ENCODE results near the gene TUFT1. TPM values are rescaled to one million over a fixed set of nuclear protein-coding genes. Genes with fewer than 3 reads are reported as not detected.

Gene TUFT1
- total RNA-seq, 1 experiment from 2014 or later = 7.9 TPM

- ATAC-seq (no peak), DNase-seq (ENCODE audit: low spot score) (no peak)
- Mint-ChIP-seq H3K27me3 (ENCODE audit: low read depth) (no peaks in the 10 kb centered on the region), H3K27ac (peak overlapping the region; percentile 40), H3K36me3 (0 out of 2 replicates have a peak, but pooled peaks cover under 1% of the 10 kb centered on the region), H3K4me3 (no peak overlapping the region), H3K9me3 (no peaks in the 10 kb centered on the region), H3K4me1 (peaks cover 36% of the 10 kb centered on the region)
- POLR2A ChIA-PET = interaction anchor here (0.7 kb wide), 1 partner anchor 44 kb away, joined by 4 read pairs; no protein-coding TSS in a partner anchor
- TF ChIP-seq, protein P1, sequence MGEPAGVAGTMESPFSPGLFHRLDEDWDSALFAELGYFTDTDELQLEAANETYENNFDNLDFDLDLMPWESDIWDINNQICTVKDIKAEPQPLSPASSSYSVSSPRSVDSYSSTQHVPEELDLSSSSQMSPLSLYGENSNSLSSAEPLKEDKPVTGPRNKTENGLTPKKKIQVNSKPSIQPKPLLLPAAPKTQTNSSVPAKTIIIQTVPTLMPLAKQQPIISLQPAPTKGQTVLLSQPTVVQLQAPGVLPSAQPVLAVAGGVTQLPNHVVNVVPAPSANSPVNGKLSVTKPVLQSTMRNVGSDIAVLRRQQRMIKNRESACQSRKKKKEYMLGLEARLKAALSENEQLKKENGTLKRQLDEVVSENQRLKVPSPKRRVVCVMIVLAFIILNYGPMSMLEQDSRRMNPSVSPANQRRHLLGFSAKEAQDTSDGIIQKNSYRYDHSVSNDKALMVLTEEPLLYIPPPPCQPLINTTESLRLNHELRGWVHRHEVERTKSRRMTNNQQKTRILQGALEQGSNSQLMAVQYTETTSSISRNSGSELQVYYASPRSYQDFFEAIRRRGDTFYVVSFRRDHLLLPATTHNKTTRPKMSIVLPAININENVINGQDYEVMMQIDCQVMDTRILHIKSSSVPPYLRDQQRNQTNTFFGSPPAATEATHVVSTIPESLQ (CRISPR knock-in tag; IDR thresholded peaks at IDR 0.05) = no peak
- no peak for TF ChIP-seq CTCF (IDR thresholded peaks at IDR 0.05)
- no peak for TF ChIP-seq JUN (CRISPR knock-in tag; IDR thresholded peaks at IDR 0.05)
- TF ChIP-seq, protein P2, sequence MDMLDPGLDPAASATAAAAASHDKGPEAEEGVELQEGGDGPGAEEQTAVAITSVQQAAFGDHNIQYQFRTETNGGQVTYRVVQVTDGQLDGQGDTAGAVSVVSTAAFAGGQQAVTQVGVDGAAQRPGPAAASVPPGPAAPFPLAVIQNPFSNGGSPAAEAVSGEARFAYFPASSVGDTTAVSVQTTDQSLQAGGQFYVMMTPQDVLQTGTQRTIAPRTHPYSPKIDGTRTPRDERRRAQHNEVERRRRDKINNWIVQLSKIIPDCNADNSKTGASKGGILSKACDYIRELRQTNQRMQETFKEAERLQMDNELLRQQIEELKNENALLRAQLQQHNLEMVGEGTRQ (CRISPR knock-in tag; IDR thresholded peaks at IDR 0.05) = no peak
- TF ChIP-seq NFATC4 (CRISPR knock-in tag; IDR thresholded peaks at IDR 0.05) = no peak
- no peak for TF ChIP-seq NFE2L1 (CRISPR knock-in tag; IDR thresholded peaks at IDR 0.05)
- CTCF ChIA-PET = interaction anchor here (0.6 to 2.2 kb wide), 6 partner anchors 27 to 216 kb away, joined by 3 to 8 read pairs (median 3); no protein-coding TSS in a partner anchor
These were observed 80.2 kb downstream of the TUFT1 start for GRCh38 chr1:151620286-151620685.

DNA sequence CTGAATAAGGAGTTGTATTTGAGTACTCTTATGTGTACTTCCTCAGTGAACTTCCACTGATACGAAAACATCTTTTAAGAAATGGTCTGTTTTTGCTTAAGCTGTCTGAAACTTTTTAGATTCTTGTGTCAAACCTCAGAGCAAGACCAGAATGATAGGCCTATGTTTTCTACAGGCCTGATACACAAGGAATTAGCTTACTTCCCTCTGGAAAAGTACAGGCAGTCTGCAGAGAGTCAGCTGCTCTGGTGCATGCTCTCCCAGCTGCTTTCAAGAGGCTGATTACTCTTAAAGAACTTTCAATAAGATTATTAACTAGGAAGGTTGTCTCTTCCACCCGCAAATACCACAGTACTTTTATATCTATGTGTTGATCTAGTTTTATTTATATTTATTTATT, 81.2 kb downstream of the TUFT1 start:
- Mint-ChIP-seq H3K9me3 (no peaks in the 10 kb centered on the region), H3K27ac (peak overlapping the region; percentile 86; the same call in 1 of the 2 replicates), H3K4me3 (no peak overlapping the region), H3K27me3 (ENCODE audit: low read depth) (no peaks in the 10 kb centered on the region), H3K36me3 (no peaks in the 10 kb centered on the region), H3K4me1 (peaks cover 32% of the 10 kb centered on the region)
- no peak for DNase-seq (ENCODE audit: low spot score)
- ChIA-PET POLR2A (no interaction called here), CTCF (interaction anchor here (2.2 kb wide), 1 partner anchor 28 kb away, joined by 8 read pairs; no protein-coding TSS in a partner anchor)
- no peak for ATAC-seq
- no peak for TF ChIP-seq GABPB1 (CRISPR knock-in tag; IDR thresholded peaks at IDR 0.05)
- TF ChIP-seq ETV6 (CRISPR knock-in tag; IDR thresholded peaks at IDR 0.05) = no peak
- TF ChIP-seq SOX15 (CRISPR knock-in tag; IDR thresholded peaks at IDR 0.05) = no peak
- no peak for TF ChIP-seq E2F5 (CRISPR knock-in tag; IDR thresholded peaks at IDR 0.05)
- TF ChIP-seq GRHL2 (CRISPR knock-in tag; IDR thresholded peaks at IDR 0.05; ENCODE audit: insufficient replicate concordance, severe bottlenecking) = no peak
- TF ChIP-seq, protein P3, sequence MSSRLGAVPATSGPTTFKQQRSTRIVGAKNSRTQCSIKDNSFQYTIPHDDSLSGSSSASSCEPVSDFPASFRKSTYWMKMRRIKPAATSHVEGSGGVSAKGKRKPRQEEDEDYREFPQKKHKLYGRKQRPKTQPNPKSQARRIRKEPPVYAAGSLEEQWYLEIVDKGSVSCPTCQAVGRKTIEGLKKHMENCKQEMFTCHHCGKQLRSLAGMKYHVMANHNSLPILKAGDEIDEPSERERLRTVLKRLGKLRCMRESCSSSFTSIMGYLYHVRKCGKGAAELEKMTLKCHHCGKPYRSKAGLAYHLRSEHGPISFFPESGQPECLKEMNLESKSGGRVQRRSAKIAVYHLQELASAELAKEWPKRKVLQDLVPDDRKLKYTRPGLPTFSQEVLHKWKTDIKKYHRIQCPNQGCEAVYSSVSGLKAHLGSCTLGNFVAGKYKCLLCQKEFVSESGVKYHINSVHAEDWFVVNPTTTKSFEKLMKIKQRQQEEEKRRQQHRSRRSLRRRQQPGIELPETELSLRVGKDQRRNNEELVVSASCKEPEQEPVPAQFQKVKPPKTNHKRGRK (CRISPR knock-in tag; IDR thresholded peaks at IDR 0.05; ENCODE audit: borderline replicate concordance) = no peak
- TF ChIP-seq FOXP1 (CRISPR knock-in tag; IDR thresholded peaks at IDR 0.05; ENCODE audit: borderline replicate concordance) = no peak
- no peak for TF ChIP-seq ZNF425 (CRISPR knock-in tag; conservative IDR thresholded peaks at IDR 0.05)
- TF ChIP-seq TP53 (CRISPR knock-in tag; IDR thresholded peaks at IDR 0.05) = no peak
- no peak for TF ChIP-seq NR3C1 (CRISPR knock-in tag; conservative IDR thresholded peaks at IDR 0.05; ENCODE audit: low read depth)
- TF ChIP-seq ZNF532 (CRISPR knock-in tag; IDR thresholded peaks at IDR 0.05; ENCODE audit: borderline replicate concordance) = no peak
- TF ChIP-seq, protein P4, sequence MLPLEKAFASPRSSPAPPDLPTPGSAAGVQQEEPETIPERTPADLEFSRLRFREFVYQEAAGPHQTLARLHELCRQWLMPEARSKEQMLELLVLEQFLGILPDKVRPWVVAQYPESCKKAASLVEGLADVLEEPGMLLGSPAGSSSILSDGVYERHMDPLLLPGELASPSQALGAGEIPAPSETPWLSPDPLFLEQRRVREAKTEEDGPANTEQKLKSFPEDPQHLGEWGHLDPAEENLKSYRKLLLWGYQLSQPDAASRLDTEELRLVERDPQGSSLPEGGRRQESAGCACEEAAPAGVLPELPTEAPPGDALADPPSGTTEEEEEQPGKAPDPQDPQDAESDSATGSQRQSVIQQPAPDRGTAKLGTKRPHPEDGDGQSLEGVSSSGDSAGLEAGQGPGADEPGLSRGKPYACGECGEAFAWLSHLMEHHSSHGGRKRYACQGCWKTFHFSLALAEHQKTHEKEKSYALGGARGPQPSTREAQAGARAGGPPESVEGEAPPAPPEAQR (CRISPR knock-in tag; IDR thresholded peaks at IDR 0.05) = no peak

Measured in WTC11 (cell line).